Astrocyte of the cerebellum (primary cell): ENCODE results near the gene PXN.

Source experiments
- DNase-seq: peaks from one replicate; pipeline ENCODE4 v3.0.0-alpha.2; 2011; ENCODE audit warnings: low read depth
- H3K4me3 ChIP-seq: 2 replicates; pipeline ENCODE4 v1.5.1; 2011; ENCODE audit warnings: mild to moderate bottlenecking, low read depth, low read length, moderate library complexity
- CTCF ChIP-seq: IDR thresholded peaks from 2 replicates; pipeline ENCODE4 v1.5.1; 2012; ENCODE audit warnings: low read length, low read depth, moderate library complexity, mild to moderate bottlenecking; ENCODE audit errors: missing control alignments
- in situ Hi-C: cut with HindIII; loops from 2 replicates; pipeline ENCODE4 v1.10.0; 2017; ENCODE audit warnings: low sequenced_read_pairs

PXN gene

GRCh38 chr12:120276734-120277133 is 11.2 kb upstream of the PXN start:
- TF ChIP-seq CTCF = no peak
- DNase-seq = no peak
- H3K4me3 ChIP-seq = no peak overlapping the region
- in situ Hi-C loops = no loop called here

- no peak for TF ChIP-seq CTCF
- no peak for DNase-seq
- no peak overlapping the region for H3K4me3 ChIP-seq
- in situ Hi-C loops = no loop called here
Measured at GRCh38 chr12:120267736-120268135, 2.2 kb upstream of the PXN start.

GRCh38 chr12:120266180-120266870 is 795 bp upstream of the PXN start:
- DNase-seq = no peak
- TF ChIP-seq CTCF = no peak

GRCh38 chr12:120264904-120265472 is 542 bp downstream of the PXN start:
- H3K4me3 ChIP-seq = peak overlapping the region; percentile 87
- in situ Hi-C loops = loop anchor here (5.0 kb wide), 1 partner anchor 48 kb away; no protein-coding TSS in a partner anchor
- TF ChIP-seq CTCF = no peak
- DNase-seq = no peak

More at GRCh38 chr12:120266180-120266870, 795 bp upstream of the PXN start:
- in situ Hi-C loops = no loop called here
- H3K4me3 ChIP-seq = no peak overlapping the region

- in situ Hi-C loops = loop anchor here (5.0 kb wide), 1 partner anchor 47 kb away; no protein-coding TSS in a partner anchor
- DNase-seq = no peak
- peak overlapping the region; percentile 87 for H3K4me3 ChIP-seq
- no peak for TF ChIP-seq CTCF
Measured at GRCh38 chr12:120264086-120264903, 1.2 kb downstream of the PXN start.

GRCh38 chr12:120263748-120264085 is 1.8 kb downstream of the PXN start:
- H3K4me3 ChIP-seq = peak overlapping the region; percentile 87
- no peak for TF ChIP-seq CTCF
- in situ Hi-C loops = loop anchor here (5.0 kb wide), 1 partner anchor 46 kb away; no protein-coding TSS in a partner anchor
- no peak for DNase-seq
